G401.6 (cell line): ENCODE results near the gene HSD3B7.
A peak's percentile ranks its signal among the peaks of the same experiment; 100 is the strongest.

Experiments
- FAIRE-seq: peaks from 2 replicates; lab custom pipeline; 2012; peaks lifted over from hg19 to GRCh38; lab: Jason Lieb, UNC

The HSD3B7 gene

GRCh38 chr16:31029272-31029671 is 44.3 kb downstream of the HSD3B7 start:
- FAIRE-seq, result no peak

DNA sequence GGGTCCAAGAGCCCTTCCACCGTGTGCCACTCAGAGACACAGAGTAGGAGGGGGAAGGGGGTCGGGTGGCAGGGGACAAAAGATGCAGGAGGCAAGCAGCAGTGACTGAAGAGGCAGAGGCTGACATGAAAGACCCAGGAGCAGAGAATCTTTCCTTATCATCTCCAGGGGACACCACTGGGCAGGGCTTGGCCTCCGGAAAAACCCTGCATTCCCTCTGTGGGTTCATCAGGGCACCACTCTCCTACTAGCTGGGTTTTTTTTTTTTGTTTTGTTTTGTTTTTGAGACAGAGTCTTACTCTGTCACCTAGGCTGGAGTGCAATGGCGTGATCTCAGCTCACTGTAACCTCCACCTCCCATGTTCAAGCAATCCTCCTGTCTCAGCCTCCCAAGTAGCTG is 46.3 kb downstream of the HSD3B7 start:
- no peak for FAIRE-seq

DNA sequence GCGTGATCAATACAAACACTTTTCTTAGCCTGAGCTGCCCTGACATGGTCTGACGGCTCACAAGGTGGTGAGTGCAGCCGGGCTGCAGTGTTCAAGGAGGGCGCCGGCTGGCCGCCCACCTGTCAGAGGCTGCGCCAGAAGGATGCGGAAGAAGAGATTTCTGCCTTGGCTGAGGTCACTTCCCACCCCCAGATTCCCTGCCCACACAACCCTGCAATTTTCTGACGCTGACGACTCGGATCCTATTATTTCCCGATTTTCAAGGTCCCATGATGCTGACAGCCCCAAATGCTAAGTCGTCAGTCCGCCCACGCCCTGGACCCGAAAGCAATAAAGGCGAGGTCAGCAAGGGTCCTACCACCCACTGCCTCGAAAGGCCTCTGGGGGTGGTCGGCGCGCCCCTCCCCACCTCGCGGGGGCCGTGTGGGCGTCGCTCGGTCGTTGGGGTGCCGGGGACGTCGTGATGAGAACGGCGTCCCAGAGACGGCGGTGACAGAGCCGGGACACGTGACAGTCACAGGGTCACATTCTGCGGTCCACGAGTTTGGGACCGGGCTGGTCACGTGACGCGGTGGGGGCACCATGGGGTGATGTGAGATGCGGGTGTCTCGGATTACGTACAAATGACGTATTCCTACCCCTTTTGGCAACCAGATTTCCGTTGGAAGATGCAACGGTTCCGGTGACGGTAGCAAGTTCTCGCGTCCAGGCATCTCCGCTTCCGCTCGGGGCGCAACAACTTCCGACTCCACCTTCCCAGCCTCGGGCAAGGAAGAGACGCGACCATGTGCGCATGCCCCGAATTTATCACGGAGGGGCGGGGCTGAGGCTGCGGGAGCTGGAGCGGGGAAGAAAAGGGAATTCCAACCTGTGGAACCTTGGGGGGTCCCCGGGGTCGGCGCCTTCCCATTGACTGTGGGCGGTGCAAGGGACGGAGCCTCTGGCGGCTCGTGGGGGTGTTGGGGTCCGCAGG is 48.0 kb downstream of the HSD3B7 start, which contains the start of gene STX4:
STX4 (plus strand) TSS at position 823 of the 973 bp plus-strand sequence. CDS start 248 bp downstream, outside the sequence.
- peak; percentile 98 for FAIRE-seq

DNA sequence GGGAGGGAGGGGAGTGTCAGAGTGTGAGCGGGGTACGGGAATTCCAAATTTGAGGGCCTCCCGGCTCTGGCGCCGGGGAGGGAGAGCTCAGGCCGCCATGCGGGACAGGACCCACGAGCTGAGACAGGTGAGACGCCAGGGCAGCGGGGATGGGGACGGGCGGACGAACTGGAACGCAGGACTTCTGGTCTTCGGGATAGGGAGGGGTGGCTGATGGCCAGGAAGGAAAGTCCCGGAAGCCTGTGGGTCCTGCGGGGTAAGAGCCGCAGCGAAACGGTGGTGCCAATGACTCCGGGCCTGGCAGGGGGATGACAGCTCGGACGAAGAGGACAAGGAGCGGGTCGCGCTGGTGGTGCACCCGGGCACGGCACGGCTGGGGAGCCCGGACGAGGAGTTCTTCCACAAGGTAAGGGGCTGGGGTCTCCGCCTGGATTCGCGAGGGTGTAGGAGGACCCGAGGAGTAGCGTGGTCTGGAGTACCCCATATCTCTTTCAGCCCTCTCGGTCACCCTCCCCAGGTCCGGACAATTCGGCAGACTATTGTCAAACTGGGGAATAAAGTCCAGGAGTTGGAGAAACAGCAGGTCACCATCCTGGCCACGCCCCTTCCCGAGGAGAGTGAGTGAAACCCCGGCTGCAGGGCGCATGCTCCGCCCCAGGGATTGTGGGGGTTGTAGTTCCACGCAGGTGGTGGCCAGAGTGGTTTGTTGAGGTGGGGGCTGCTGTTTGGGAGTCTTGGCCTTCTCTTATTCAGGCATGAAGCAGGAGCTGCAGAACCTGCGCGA is 48.9 kb downstream of the HSD3B7 start:
- FAIRE-seq, result no peak

DNA sequence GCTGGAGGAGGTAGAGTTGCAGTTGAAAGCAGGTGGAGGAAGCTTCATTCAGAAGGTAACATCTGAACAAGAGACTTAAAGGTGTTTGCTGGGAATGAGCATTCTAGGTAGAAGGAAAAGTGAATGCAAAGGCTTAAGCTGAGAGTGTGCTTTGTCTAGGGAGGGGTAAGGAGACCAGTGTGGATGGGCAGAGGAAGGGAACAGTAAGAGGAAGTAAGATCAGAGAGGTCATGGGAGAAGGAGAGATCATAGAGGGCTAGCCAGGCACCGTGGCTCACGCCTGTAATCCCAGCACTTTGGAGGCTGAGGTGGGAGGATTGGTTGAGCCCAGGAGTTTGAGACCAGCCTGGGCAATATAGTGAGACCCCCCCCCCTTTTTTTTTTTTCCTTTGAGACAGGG is 51.7 kb downstream of the HSD3B7 start:
- FAIRE-seq, result no peak
